Measurements from ENCODE around the gene KRTAP1-4. TPM values are rescaled to one million over a fixed set of nuclear protein-coding genes. Genes with fewer than 3 reads are reported as not detected.

Gene KRTAP1-4
- not detected for total RNA-seq
- not detected for polyA plus RNA-seq
- not detected for total RNA-seq

- intact Hi-C loops (cut with micrococcal nuclease), result no loop called here
These were observed at the start of gene KRTAP1-4 for GRCh38 chr17:41029633-41030245. Gene KRTAP1-4 (minus strand): TSS chr17:41030195. CDS start chr17:41030078, 117 bp downstream.

GRCh38 chr17:41076788-41077187 lies 46.8 kb upstream of the KRTAP1-4 start:
- Mint-ChIP-seq H3K27me3 (peaks cover 19 to 27% (median 22%) of the 10 kb centered on the region in 5 donors), H3K36me3 (peaks cover 0 to 3% (median 0%) of the 10 kb centered on the region in 5 donors), H3K4me3 (no peak overlapping the region), H3K4me1 (peaks cover 0 to 16% (median 0%) of the 10 kb centered on the region in 7 donors), H3K9me3 (peaks cover 0 to 3% (median 0%) of the 10 kb centered on the region in 11 donors), H3K27ac (peak overlapping the region in 1 of 9 donors; percentile 59)
- ChIA-PET POLR2A (no interaction called here), CTCF (no interaction called here)
- H3K36me3 ChIP-seq (ENCODE audit: control insufficient read depth in 2 of 3, insufficient read depth in 3 of 3, low read length in 3 of 3), result no peaks in the 10 kb centered on the region
- no peaks in the 10 kb centered on the region for H3K9me3 ChIP-seq (ENCODE audit: control insufficient read depth in 2 of 3, low read length in 3 of 3)
- H3K27me3 ChIP-seq (ENCODE audit: control insufficient read depth in 2 of 2, insufficient read depth in 2 of 2, low read length in 2 of 2), result peaks cover 0 to 5% of the 10 kb centered on the region in 2 donors
- DNase-seq, result no peak
- H3K4me1 ChIP-seq (ENCODE audit: control insufficient read depth in 2 of 2, insufficient read depth in 2 of 2, low read length in 2 of 2), result no peaks in the 10 kb centered on the region
- H3K27ac ChIP-seq (ENCODE audit: low read depth, low read length), result no peak overlapping the region
- no peak overlapping the region for H3K4me3 ChIP-seq (ENCODE audit: low read length)
- ATAC-seq, result no peak
- intact Hi-C loops (cut with micrococcal nuclease), result no loop called here

More at GRCh38 chr17:41029633-41030245, at the start of gene KRTAP1-4:
- H3K36me3 ChIP-seq (ENCODE audit: control insufficient read depth in 2 of 3, insufficient read depth in 3 of 3, low read length in 3 of 3), result no peaks in the 10 kb centered on the region
- Mint-ChIP-seq H3K36me3 (no peaks in the 10 kb centered on the region), H3K4me3 (no peak within 1 kb of the TSS), H3K9me3 (peaks cover 0 to 3% (median 0%) of the 10 kb centered on the region in 11 donors), H3K27me3 (peaks cover 16 to 32% (median 22%) of the 10 kb centered on the region in 5 donors), H3K27ac (no peak within 1 kb of the TSS), H3K4me1 (no peaks in the 10 kb centered on the region)
- DNase-seq (no peak), ATAC-seq (no peak)
- no peak within 1 kb of the TSS for H3K27ac ChIP-seq (ENCODE audit: low read depth, low read length)
- POLR2A ChIA-PET, result no interaction called here
- CTCF ChIA-PET, result no interaction called here
- H3K4me1 ChIP-seq (ENCODE audit: control insufficient read depth in 2 of 2, insufficient read depth in 2 of 2, low read length in 2 of 2), result no peaks in the 10 kb centered on the region
- no peaks in the 10 kb centered on the region for H3K9me3 ChIP-seq (ENCODE audit: control insufficient read depth in 2 of 3, low read length in 3 of 3)
- no peaks in the 10 kb centered on the region for H3K27me3 ChIP-seq (ENCODE audit: control insufficient read depth in 2 of 2, insufficient read depth in 2 of 2, low read length in 2 of 2)
- H3K4me3 ChIP-seq (ENCODE audit: low read length), result no peak within 1 kb of the TSS

- ChIA-PET CTCF (interaction anchor here (0.6 kb wide), 1 partner anchor 741 kb away, joined by 3 read pairs; no protein-coding TSS in a partner anchor), POLR2A (no interaction called here)
- no peak for ATAC-seq
- H3K27ac ChIP-seq (ENCODE audit: low read depth, low read length), result no peak overlapping the region
- no peak for DNase-seq
- H3K9me3 ChIP-seq (ENCODE audit: control insufficient read depth in 2 of 3, low read length in 3 of 3), result no peaks in the 10 kb centered on the region
- peaks cover 19 to 27% (median 22%) of the 10 kb centered on the region in 5 donors for H3K27me3 Mint-ChIP-seq
- H3K4me1 ChIP-seq (ENCODE audit: control insufficient read depth in 2 of 2, insufficient read depth in 2 of 2, low read length in 2 of 2), result no peaks in the 10 kb centered on the region
- H3K36me3 Mint-ChIP-seq, result peaks cover 0 to 3% (median 0%) of the 10 kb centered on the region in 5 donors
- H3K27me3 ChIP-seq (ENCODE audit: control insufficient read depth in 2 of 2, insufficient read depth in 2 of 2, low read length in 2 of 2), result peaks cover 0 to 5% of the 10 kb centered on the region in 2 donors
- no peak overlapping the region for H3K4me3 ChIP-seq (ENCODE audit: low read length)
- no peak overlapping the region for H3K4me3 Mint-ChIP-seq
- no peaks in the 10 kb centered on the region for H3K36me3 ChIP-seq (ENCODE audit: control insufficient read depth in 2 of 3, insufficient read depth in 3 of 3, low read length in 3 of 3)
- H3K27ac Mint-ChIP-seq, result no peak overlapping the region
- intact Hi-C loops (cut with micrococcal nuclease), result no loop called here
- peaks cover 0 to 3% (median 0%) of the 10 kb centered on the region in 11 donors for H3K9me3 Mint-ChIP-seq
- peaks cover 0 to 16% (median 0%) of the 10 kb centered on the region in 7 donors for H3K4me1 Mint-ChIP-seq
These were observed 43.7 kb upstream of the KRTAP1-4 start for GRCh38 chr17:41073676-41074075.

- Mint-ChIP-seq H3K4me1 (peaks cover 0 to 16% (median 0%) of the 10 kb centered on the region in 7 donors), H3K27ac (peak overlapping the region in 1 of 9 donors; percentile 51), H3K27me3 (peaks cover 19 to 22% (median 20%) of the 10 kb centered on the region in 5 donors), H3K4me3 (no peak overlapping the region), H3K36me3 (peaks cover 0 to 3% (median 0%) of the 10 kb centered on the region in 5 donors), H3K9me3 (peaks cover 0 to 2% (median 0%) of the 10 kb centered on the region in 11 donors)
- DNase-seq (no peak), ATAC-seq (no peak)
- Histone ChIP-seq H3K27ac (ENCODE audit: low read depth, low read length) (no peak overlapping the region), H3K4me3 (ENCODE audit: low read length) (no peak overlapping the region), H3K27me3 (ENCODE audit: control insufficient read depth in 2 of 2, insufficient read depth in 2 of 2, low read length in 2 of 2) (peaks cover 0 to 5% of the 10 kb centered on the region in 2 donors), H3K4me1 (ENCODE audit: control insufficient read depth in 2 of 2, insufficient read depth in 2 of 2, low read length in 2 of 2) (no peaks in the 10 kb centered on the region), H3K36me3 (ENCODE audit: control insufficient read depth in 2 of 3, insufficient read depth in 3 of 3, low read length in 3 of 3) (no peaks in the 10 kb centered on the region), H3K9me3 (ENCODE audit: control insufficient read depth in 2 of 3, low read length in 3 of 3) (no peaks in the 10 kb centered on the region)
- POLR2A ChIA-PET, result no interaction called here
- CTCF ChIA-PET, result no interaction called here
- intact Hi-C loops (cut with micrococcal nuclease), result no loop called here
These were observed 41.8 kb upstream of the KRTAP1-4 start for GRCh38 chr17:41071606-41072360.

GRCh38 chr17:41069031-41069430 lies 39.0 kb upstream of the KRTAP1-4 start:
- H3K4me3 Mint-ChIP-seq, result no peak overlapping the region

GRCh38 chr17:41067281-41067680 lies 37.3 kb upstream of the KRTAP1-4 start:
- no peaks in the 10 kb centered on the region for H3K27me3 ChIP-seq (ENCODE audit: control insufficient read depth in 2 of 2, insufficient read depth in 2 of 2, low read length in 2 of 2)
- ATAC-seq (no peak), DNase-seq (no peak)
- peaks cover 0 to 17% (median 0%) of the 10 kb centered on the region in 5 donors for H3K27me3 Mint-ChIP-seq
- ChIA-PET CTCF (no interaction called here), POLR2A (no interaction called here)
- intact Hi-C loops (cut with micrococcal nuclease), result no loop called here
- no peaks in the 10 kb centered on the region for H3K4me1 ChIP-seq (ENCODE audit: control insufficient read depth in 2 of 2, insufficient read depth in 2 of 2, low read length in 2 of 2)
- H3K4me3 ChIP-seq (ENCODE audit: low read length), result no peak overlapping the region
- H3K36me3 Mint-ChIP-seq, result peaks cover 0 to 2% (median 0%) of the 10 kb centered on the region in 5 donors
- H3K4me1 Mint-ChIP-seq, result peaks cover 0 to 4% (median 0%) of the 10 kb centered on the region in 7 donors
- H3K9me3 Mint-ChIP-seq, result no peaks in the 10 kb centered on the region
- no peak overlapping the region for H3K27ac ChIP-seq (ENCODE audit: low read depth, low read length)
- H3K36me3 ChIP-seq (ENCODE audit: control insufficient read depth in 2 of 3, insufficient read depth in 3 of 3, low read length in 3 of 3), result no peaks in the 10 kb centered on the region
- H3K9me3 ChIP-seq (ENCODE audit: control insufficient read depth in 2 of 3, low read length in 3 of 3), result no peaks in the 10 kb centered on the region
- H3K27ac Mint-ChIP-seq, result no peak overlapping the region
- no peak overlapping the region for H3K4me3 Mint-ChIP-seq

More at GRCh38 chr17:41069031-41069430, 39.0 kb upstream of the KRTAP1-4 start:
- Histone ChIP-seq H3K9me3 (ENCODE audit: control insufficient read depth in 2 of 3, low read length in 3 of 3) (no peaks in the 10 kb centered on the region), H3K27ac (ENCODE audit: low read depth, low read length) (no peak overlapping the region), H3K4me1 (ENCODE audit: control insufficient read depth in 2 of 2, insufficient read depth in 2 of 2, low read length in 2 of 2) (no peaks in the 10 kb centered on the region), H3K36me3 (ENCODE audit: control insufficient read depth in 2 of 3, insufficient read depth in 3 of 3, low read length in 3 of 3) (no peaks in the 10 kb centered on the region), H3K27me3 (ENCODE audit: control insufficient read depth in 2 of 2, insufficient read depth in 2 of 2, low read length in 2 of 2) (no peaks in the 10 kb centered on the region), H3K4me3 (ENCODE audit: low read length) (no peak overlapping the region)
- DNase-seq, result no peak
- peak overlapping the region in 1 of 9 donors; percentile 60 for H3K27ac Mint-ChIP-seq
- POLR2A ChIA-PET, result no interaction called here
- H3K36me3 Mint-ChIP-seq, result peaks cover 0 to 3% (median 0%) of the 10 kb centered on the region in 5 donors
- peaks cover 0 to 7% (median 0%) of the 10 kb centered on the region in 5 donors for H3K27me3 Mint-ChIP-seq
- no peaks in the 10 kb centered on the region for H3K9me3 Mint-ChIP-seq
- no peak for ATAC-seq
- CTCF ChIA-PET, result no interaction called here
- H3K4me1 Mint-ChIP-seq, result peaks cover 0 to 6% (median 0%) of the 10 kb centered on the region in 7 donors
- intact Hi-C loops (cut with micrococcal nuclease), result no loop called here
